Mesenchymal stem cell (in vitro differentiated cells and primary cell): ENCODE measurements around the gene CHST3.

ENCODE experiments used
- DNase-seq: peaks from one replicate; pipeline ENCODE4 v3.0.0-alpha.2; 2013
- H2AFZ ChIP-seq: one replicate; pipeline ENCODE4 v1.6.1; 2013; ENCODE audit warnings: low read depth, mild to moderate bottlenecking, control low read depth, inconsistent platforms, low read length, moderate library complexity
- H2AK5ac ChIP-seq: 2 replicates; pipeline ENCODE4 v1.6.1; 2013; ENCODE audit warnings: low read length, moderate library complexity, mild to moderate bottlenecking, inconsistent platforms; ENCODE audit not compliant: severe bottlenecking
- H2BK120ac ChIP-seq: one replicate; pipeline ENCODE4 v1.6.1; 2013; ENCODE audit warnings: low read depth, mild to moderate bottlenecking, inconsistent platforms, low read length, moderate library complexity
- H2BK12ac ChIP-seq, 2 experiments: one replicate each; pipeline ENCODE4 v1.6.1; 2013; ENCODE audit warnings: inconsistent platforms in 2 of 2, low read length in 2 of 2, mild to moderate bottlenecking in 2 of 2, moderate library complexity in 2 of 2, control low read depth in 1 of 2
- H2BK15ac ChIP-seq: one replicate; pipeline ENCODE4 v1.6.1; 2013; ENCODE audit warnings: mild to moderate bottlenecking, low read depth, inconsistent platforms; ENCODE audit not compliant: poor library complexity, severe bottlenecking
- H2BK5ac ChIP-seq: 2 replicates; pipeline ENCODE4 v1.6.1; 2013; ENCODE audit warnings: low read depth, mild to moderate bottlenecking, low read length, control low read depth, inconsistent platforms; ENCODE audit not compliant: poor library complexity, severe bottlenecking
- H3K14ac ChIP-seq, 2 experiments: one replicate each; pipeline ENCODE4 v1.6.1; 2013; ENCODE audit warnings: inconsistent platforms in 2 of 2, low read length in 2 of 2, control low read depth in 1 of 2, mild to moderate bottlenecking in 1 of 2, moderate library complexity in 1 of 2
- H3K18ac ChIP-seq, 2 experiments: one replicate each; pipeline ENCODE4 v1.6.1; 2013; ENCODE audit warnings: inconsistent platforms in 2 of 2, low read length in 2 of 2, control low read depth in 1 of 2, low read depth in 1 of 2, mild to moderate bottlenecking in 1 of 2
- H3K23ac ChIP-seq, 2 experiments: one replicate each; pipeline ENCODE4 v1.6.1; 2013; ENCODE audit warnings: inconsistent platforms in 2 of 2, low read length in 2 of 2, mild to moderate bottlenecking in 2 of 2, moderate library complexity in 2 of 2, control low read depth in 1 of 2
- H3K27ac ChIP-seq: 2 replicates; pipeline ENCODE4 v1.5.1; 2013; ENCODE audit warnings: mild to moderate bottlenecking, moderate library complexity, low read length, control low read depth, inconsistent platforms; ENCODE audit not compliant: poor library complexity, severe bottlenecking
- H3K27me3 ChIP-seq, 2 experiments: 2 replicates each; pipeline versions ENCODE4 v1.6.1 to v1.7.0; 2013; ENCODE audit warnings: low read length in 2 of 2, mild to moderate bottlenecking in 2 of 2, moderate library complexity in 2 of 2, control low read depth in 1 of 2, inconsistent platforms in 1 of 2; ENCODE audit not compliant: control insufficient read depth in 1 of 2, insufficient read depth in 1 of 2
- H3K36me3 ChIP-seq, 2 experiments: 2 replicates each; pipeline versions ENCODE4 v1.6.1 to v1.7.0; 2013; ENCODE audit warnings: low read length in 2 of 2, control low read depth in 1 of 2, inconsistent platforms in 1 of 2, low read depth in 1 of 2, mild to moderate bottlenecking in 1 of 2; ENCODE audit not compliant: insufficient read depth in 2 of 2, control insufficient read depth in 1 of 2
- H3K4ac ChIP-seq, 2 experiments: one replicate each; pipeline ENCODE4 v1.6.1; 2013; ENCODE audit warnings: inconsistent platforms in 2 of 2, low read length in 2 of 2, mild to moderate bottlenecking in 2 of 2, moderate library complexity in 2 of 2, control low read depth in 1 of 2, low read depth in 1 of 2
- H3K4me1 ChIP-seq: 2 replicates; pipeline ENCODE4 v1.6.1; 2013; ENCODE audit warnings: low read depth, low read length, control low read depth; ENCODE audit not compliant: control insufficient read depth, insufficient read depth
- H3K4me2 ChIP-seq: 2 replicates; pipeline ENCODE4 v1.6.1; 2013; ENCODE audit warnings: low read length, mild to moderate bottlenecking, inconsistent platforms; ENCODE audit not compliant: poor library complexity, severe bottlenecking
- H3K4me3 ChIP-seq, 2 experiments: 2 replicates each; pipeline versions ENCODE4 v1.5.1 to v1.7.0; 2013; ENCODE audit warnings: low read length in 2 of 2, mild to moderate bottlenecking in 2 of 2, control low read depth in 1 of 2, low read depth in 1 of 2; ENCODE audit not compliant: insufficient read depth in 1 of 2
- H3K79me1 ChIP-seq: replicated peaks from 2 replicates; pipeline ENCODE4 v1.6.1; 2013; ENCODE audit warnings: mild to moderate bottlenecking, control low read depth, low read length, inconsistent platforms; ENCODE audit not compliant: poor library complexity, severe bottlenecking
- H3K9ac ChIP-seq: 2 replicates; pipeline ENCODE4 v1.7.0; 2013; ENCODE audit warnings: mild to moderate bottlenecking, low read length, moderate library complexity
- H3K9me3 ChIP-seq: 2 replicates; pipeline ENCODE4 v1.7.0; 2013; ENCODE audit warnings: mild to moderate bottlenecking, low read length; ENCODE audit not compliant: control insufficient read depth
- H4K8ac ChIP-seq: one replicate; pipeline ENCODE4 v1.6.1; 2013; ENCODE audit warnings: inconsistent platforms, mild to moderate bottlenecking, low read length, moderate library complexity
- H4K91ac ChIP-seq: one replicate; pipeline ENCODE4 v1.6.1; 2013; ENCODE audit warnings: mild to moderate bottlenecking, low read length, inconsistent platforms
- WGBS: methylation state at CpG from one replicate; pipeline ENCODE4 v1.1.7; 2013; ENCODE audit warnings: mixed read lengths; 5-methylcytosine and 5-hydroxymethylcytosine counted together

CHST3 gene

GRCh38 chr10:72020914-72021809 lies 57.0 kb downstream of the CHST3 start:
- no peaks in the 10 kb centered on the region for H3K79me1 ChIP-seq
- H3K4me1 ChIP-seq, result peaks cover 5% of the 10 kb centered on the region
- no peak overlapping the region for H3K4ac ChIP-seq
- no peak overlapping the region for H2BK15ac ChIP-seq
- H3K23ac ChIP-seq, result no peak overlapping the region
- H3K18ac ChIP-seq, result no peak overlapping the region
- no peak overlapping the region for H3K27ac ChIP-seq
- H2BK5ac ChIP-seq, result no peak overlapping the region
- H2AFZ ChIP-seq, result no peak overlapping the region
- no peak overlapping the region for H3K4me2 ChIP-seq
- H3K4me3 ChIP-seq, result no peak overlapping the region
- H4K91ac ChIP-seq, result no peak overlapping the region
- no peak overlapping the region for H2AK5ac ChIP-seq
- H2BK12ac ChIP-seq, result no peak overlapping the region
- no peaks in the 10 kb centered on the region for H3K36me3 ChIP-seq
- no peaks in the 10 kb centered on the region for H3K9me3 ChIP-seq
- no peak overlapping the region for H4K8ac ChIP-seq
- WGBS, result 85% methylated on average over 9 of the region's 9 CpGs
- DNase-seq, result no peak
- no peak overlapping the region for H3K9ac ChIP-seq
- H2BK120ac ChIP-seq, result no peak overlapping the region
- H3K27me3 ChIP-seq, result peaks cover 0 to 7% of the 10 kb centered on the region in 2 experiments
- no peak overlapping the region for H3K14ac ChIP-seq

- no peak overlapping the region for H3K14ac ChIP-seq
- H2AK5ac ChIP-seq, result no peak overlapping the region
Observed at GRCh38 chr10:72022228-72022627, 58.0 kb downstream of the CHST3 start.

GRCh38 chr10:72024596-72024995 lies 60.4 kb downstream of the CHST3 start:
- no peak overlapping the region for H3K4me2 ChIP-seq
- no peak overlapping the region for H2BK120ac ChIP-seq

More at GRCh38 chr10:72022228-72022627, 58.0 kb downstream of the CHST3 start:
- 84% methylated on average over 5 of the region's 6 CpGs for WGBS
- no peak overlapping the region for H3K4ac ChIP-seq
- H2BK120ac ChIP-seq, result no peak overlapping the region
- H3K27ac ChIP-seq, result no peak overlapping the region
- no peak overlapping the region for H2BK5ac ChIP-seq
- no peak overlapping the region for H3K4me2 ChIP-seq
- peaks cover 5% of the 10 kb centered on the region for H3K4me1 ChIP-seq
- no peak overlapping the region for H4K91ac ChIP-seq
- H4K8ac ChIP-seq, result no peak overlapping the region
- H3K9ac ChIP-seq, result no peak overlapping the region
- H3K9me3 ChIP-seq, result no peaks in the 10 kb centered on the region
- no peak overlapping the region for H3K23ac ChIP-seq
- H3K36me3 ChIP-seq, result no peaks in the 10 kb centered on the region
- H3K27me3 ChIP-seq, result peaks cover 0 to 3% of the 10 kb centered on the region in 2 experiments
- no peak overlapping the region for H2BK12ac ChIP-seq
- no peak overlapping the region for H3K18ac ChIP-seq
- H3K4me3 ChIP-seq, result no peak overlapping the region
- H2AFZ ChIP-seq, result no peak overlapping the region
- no peak overlapping the region for H2BK15ac ChIP-seq
- no peak for DNase-seq
- no peaks in the 10 kb centered on the region for H3K79me1 ChIP-seq

GRCh38 chr10:72025400-72025799 lies 61.2 kb downstream of the CHST3 start:
- H2BK15ac ChIP-seq, result no peak overlapping the region
- no peaks in the 10 kb centered on the region for H3K27me3 ChIP-seq
- no peak overlapping the region for H3K18ac ChIP-seq
- H3K14ac ChIP-seq, result peak overlapping the region in 1 of 2 experiments; percentile 26
- no peak overlapping the region for H4K8ac ChIP-seq
- H3K9ac ChIP-seq, result no peak overlapping the region
- H3K27ac ChIP-seq, result no peak overlapping the region
- H3K4me2 ChIP-seq, result no peak overlapping the region
- no peak overlapping the region for H3K4me3 ChIP-seq
- H2BK12ac ChIP-seq, result no peak overlapping the region
- 94% methylated on average over 6 of the region's 8 CpGs for WGBS
- H2AK5ac ChIP-seq, result no peak overlapping the region
- H3K4me1 ChIP-seq, result peaks cover 6% of the 10 kb centered on the region
- no peaks in the 10 kb centered on the region for H3K36me3 ChIP-seq
- H4K91ac ChIP-seq, result no peak overlapping the region
- H2AFZ ChIP-seq, result no peak overlapping the region
- H3K9me3 ChIP-seq, result no peaks in the 10 kb centered on the region
- H2BK120ac ChIP-seq, result no peak overlapping the region
- H3K23ac ChIP-seq, result no peak overlapping the region
- no peaks in the 10 kb centered on the region for H3K79me1 ChIP-seq
- DNase-seq, result no peak
- H3K4ac ChIP-seq, result no peak overlapping the region
- H2BK5ac ChIP-seq, result no peak overlapping the region

More at GRCh38 chr10:72024596-72024995, 60.4 kb downstream of the CHST3 start:
- no peak overlapping the region for H2AFZ ChIP-seq
- H3K14ac ChIP-seq, result no peak overlapping the region
- H3K27ac ChIP-seq, result no peak overlapping the region
- peaks cover 6% of the 10 kb centered on the region for H3K4me1 ChIP-seq
- H3K18ac ChIP-seq, result no peak overlapping the region
- no peak overlapping the region for H3K4me3 ChIP-seq
- no peak overlapping the region for H2BK5ac ChIP-seq
- H2BK12ac ChIP-seq, result no peak overlapping the region
- WGBS, result 85% methylated on average over 4 of the region's 4 CpGs
- no peaks in the 10 kb centered on the region for H3K36me3 ChIP-seq
- H4K8ac ChIP-seq, result no peak overlapping the region
- no peaks in the 10 kb centered on the region for H3K27me3 ChIP-seq
- no peak overlapping the region for H3K9ac ChIP-seq
- no peak overlapping the region for H3K23ac ChIP-seq
- H3K79me1 ChIP-seq, result no peaks in the 10 kb centered on the region
- no peak overlapping the region for H3K4ac ChIP-seq
- H2AK5ac ChIP-seq, result no peak overlapping the region
- H2BK15ac ChIP-seq, result no peak overlapping the region
- DNase-seq, result no peak
- H3K9me3 ChIP-seq, result no peaks in the 10 kb centered on the region
- H4K91ac ChIP-seq, result no peak overlapping the region
